GDM1 (cell line): Measurements from ENCODE around the gene WASHC4.
"Not testable (repeated sequence)": the region's sequence is repeated elsewhere in the genome, so short reads cannot be mapped to it uniquely, and the experiment has no call there.

ENCODE experiments used
- DNase-seq: peaks from one replicate; lab custom pipeline; 2025; lab: John Stamatoyannopoulos, UW

WASHC4 gene

GRCh38 chr12:105092336-105092735 is 15.2 kb upstream of the WASHC4 start:
- DNase-seq, result no peak

- DNase-seq, result not testable (repeated sequence)
Measured at GRCh38 chr12:105095338-105095737, 12.2 kb upstream of the WASHC4 start.

GRCh38 chr12:105099356-105099755 is 8.2 kb upstream of the WASHC4 start:
- no peak for DNase-seq

- DNase-seq, result no peak
Measured at GRCh38 chr12:105100207-105100985, 7.1 kb upstream of the WASHC4 start.

DNA sequence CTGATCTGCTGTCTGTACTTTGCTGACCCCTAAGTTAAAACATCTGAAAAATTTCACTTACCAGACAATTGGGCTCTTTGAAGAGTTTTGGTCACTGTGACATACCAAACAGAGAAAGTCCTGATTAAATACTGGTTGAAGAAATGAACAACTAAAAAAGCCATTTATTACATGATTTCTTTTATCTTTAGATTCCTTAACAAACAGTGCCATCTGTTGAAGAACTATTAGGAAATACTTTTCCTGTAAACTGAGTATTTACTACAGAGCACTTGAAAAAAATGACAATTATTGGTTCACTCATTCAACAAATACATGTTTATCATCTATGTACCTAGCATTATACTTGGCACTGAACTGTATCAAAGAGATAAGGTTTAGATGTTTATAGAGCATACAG is 6.5 kb upstream of the WASHC4 start:
- no peak for DNase-seq

DNA sequence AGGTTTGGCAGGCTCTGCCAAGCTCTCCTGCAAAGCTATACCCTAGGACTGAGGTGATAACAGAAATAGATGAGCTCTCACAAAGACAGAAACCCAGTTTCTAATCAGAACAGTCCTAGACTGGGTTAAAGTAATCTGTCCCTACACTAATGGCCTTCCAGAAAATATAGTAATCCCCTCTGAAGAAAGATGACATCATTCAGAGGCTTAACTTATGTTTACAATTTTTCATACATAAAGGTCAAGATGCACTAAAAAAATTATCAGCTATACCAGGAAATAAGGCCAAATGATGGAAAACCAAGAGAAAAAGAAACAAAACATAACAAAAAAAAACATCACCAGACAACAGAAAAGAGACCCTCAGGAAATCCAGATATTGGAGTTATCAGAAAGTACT is 4.9 kb upstream of the WASHC4 start:
- DNase-seq, result no peak

GRCh38 chr12:105104762-105105161 is 2.8 kb upstream of the WASHC4 start:
- DNase-seq, result no peak

- DNase-seq, result no peak
Measured at GRCh38 chr12:105106621-105107020, 910 bp upstream of the WASHC4 start.

- no peak for DNase-seq
Measured at GRCh38 chr12:105107171-105107493, 399 bp upstream of the WASHC4 start.

- DNase-seq, result no peak
Measured at GRCh38 chr12:105109465-105110212, 2.1 kb downstream of the WASHC4 start.

DNA sequence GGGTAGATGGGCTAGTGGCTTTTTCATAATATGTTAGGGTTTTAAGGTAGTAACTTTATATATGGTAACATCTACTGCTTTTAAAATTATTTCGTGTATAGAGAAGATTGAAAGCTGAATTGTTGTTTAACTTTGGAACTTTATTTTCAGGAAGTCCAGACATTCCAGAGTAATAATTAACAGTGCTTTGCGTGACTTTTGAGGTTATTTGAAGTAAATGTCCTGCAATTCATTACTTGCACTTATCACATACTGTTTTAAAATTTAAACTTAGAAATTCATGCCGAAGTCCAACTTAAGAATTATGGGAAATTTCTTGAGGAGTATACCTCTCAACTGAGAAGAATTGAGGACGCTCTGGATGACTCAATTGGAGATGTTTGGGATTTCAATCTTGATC is 3.3 kb downstream of the WASHC4 start:
- no peak for DNase-seq

- no peak for DNase-seq
Measured at GRCh38 chr12:105113094-105113493, 5.6 kb downstream of the WASHC4 start.

DNA sequence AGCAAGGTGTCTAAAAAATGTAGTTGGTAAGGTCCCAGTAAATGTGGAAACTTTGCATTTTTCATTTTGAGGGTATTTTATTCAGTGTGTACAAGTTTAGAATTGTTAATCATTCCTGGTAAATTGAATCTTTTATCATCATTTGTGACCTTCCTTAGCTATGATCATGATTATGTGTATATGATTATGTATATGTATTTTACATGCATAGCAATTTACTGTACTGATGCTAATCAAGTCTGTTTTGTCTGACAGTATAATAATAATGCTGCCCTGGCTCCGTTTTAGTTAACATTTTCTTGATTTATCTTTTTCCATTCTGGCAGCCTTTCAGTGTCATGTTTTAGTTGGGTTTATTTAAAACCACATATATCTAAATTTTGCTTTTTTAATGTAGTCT is 9.4 kb downstream of the WASHC4 start:
- no peak for DNase-seq

DNA sequence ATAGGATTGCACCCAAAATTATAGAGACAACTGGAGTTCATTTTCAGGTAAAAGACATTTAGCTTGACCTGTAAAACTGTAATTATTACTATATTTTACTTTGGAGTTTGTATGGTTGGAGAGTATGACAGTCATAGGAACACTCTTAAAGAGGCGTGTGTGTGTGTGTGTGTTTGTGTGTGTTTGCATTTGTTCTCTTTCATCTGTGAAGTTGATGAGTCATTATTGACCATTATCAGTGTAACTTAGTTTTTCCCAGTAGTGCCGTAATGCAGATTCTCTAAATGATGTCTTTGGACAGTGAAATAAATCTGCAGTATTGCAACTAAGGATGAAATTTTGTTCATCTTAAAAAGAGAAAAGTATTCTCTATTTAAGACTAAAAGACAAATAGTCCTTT is 13.0 kb downstream of the WASHC4 start:
- DNase-seq, result no peak

- no peak for DNase-seq
Measured at GRCh38 chr12:105138248-105138647, 30.7 kb downstream of the WASHC4 start.

DNA sequence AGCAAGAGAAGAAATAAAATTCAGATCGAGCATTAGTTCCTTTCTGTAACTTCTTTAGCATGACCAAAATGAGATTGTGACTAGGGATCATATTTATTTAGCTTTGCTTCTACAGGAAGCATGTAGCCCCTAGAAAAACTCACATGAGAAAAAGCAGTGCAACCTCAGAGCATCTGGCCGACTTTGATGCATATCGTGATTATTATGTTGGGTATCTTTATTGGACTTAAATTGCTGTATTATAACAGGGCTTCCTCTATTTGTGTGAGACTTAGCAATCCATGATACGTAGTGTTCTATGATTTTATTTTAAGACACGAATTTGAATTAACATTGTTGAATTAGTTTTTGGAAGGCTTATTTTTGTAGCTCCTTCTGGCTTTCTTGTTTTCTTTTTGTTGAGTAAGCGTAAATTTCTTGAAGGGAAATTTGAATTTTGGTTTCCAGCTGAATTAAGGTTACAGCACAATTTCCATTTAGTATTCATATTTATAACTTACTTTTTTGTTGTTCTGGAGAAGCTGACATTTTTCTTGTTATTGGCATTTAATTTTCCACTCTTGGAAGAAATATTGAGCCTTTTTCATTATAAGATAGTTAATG is 33.9 kb downstream of the WASHC4 start:
- DNase-seq, result no peak

- DNase-seq, result no peak
Measured at GRCh38 chr12:105142259-105142658, 34.7 kb downstream of the WASHC4 start.

GRCh38 chr12:105156260-105156659 is 48.7 kb downstream of the WASHC4 start:
- DNase-seq, result no peak

DNA sequence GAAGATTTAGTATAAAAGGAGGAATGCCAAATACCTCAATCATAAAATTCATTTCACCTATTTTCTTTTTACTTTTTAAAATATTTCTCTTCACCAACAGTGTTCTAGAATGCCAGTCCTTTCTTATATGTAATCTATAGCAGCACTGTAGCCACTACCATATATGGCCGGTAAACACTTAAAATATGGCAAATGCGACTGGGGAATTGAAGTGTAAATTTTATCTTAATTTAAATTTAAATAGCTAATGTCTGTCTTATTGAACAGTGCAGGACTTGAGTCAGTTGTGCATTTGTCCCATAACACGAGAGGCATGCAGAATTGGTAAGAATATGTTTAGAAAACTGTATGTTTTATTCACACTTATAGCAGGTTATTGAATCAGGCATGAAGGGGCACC is 50.1 kb downstream of the WASHC4 start:
- no peak for DNase-seq

GRCh38 chr12:105158876-105159275 is 51.3 kb downstream of the WASHC4 start:
- no peak for DNase-seq

GRCh38 chr12:105162174-105162573 is 54.6 kb downstream of the WASHC4 start:
- DNase-seq, result no peak

- DNase-seq, result no peak
Measured at GRCh38 chr12:105164068-105164467, 56.5 kb downstream of the WASHC4 start.

DNA sequence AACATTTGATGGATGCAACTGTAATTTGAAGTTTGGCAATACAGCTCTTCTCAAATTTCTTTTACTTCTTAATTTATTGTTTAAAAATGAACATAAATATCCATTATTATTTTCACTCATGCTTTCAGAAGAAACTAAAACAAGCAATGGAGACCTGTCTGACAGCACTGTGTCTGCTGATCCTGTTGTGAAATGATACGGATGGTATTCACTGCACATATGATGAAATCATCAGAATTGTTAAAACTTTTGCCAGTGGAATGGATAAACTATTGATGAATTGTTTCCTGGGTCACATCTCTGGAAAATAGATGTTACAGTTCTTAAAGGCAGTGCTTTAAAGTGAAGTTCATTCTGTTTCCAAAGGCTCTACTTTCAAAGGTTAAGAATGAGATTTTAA is 59.2 kb downstream of the WASHC4 start:
- DNase-seq, result no peak
